Left renal pelvis (tissue), 4 donors: Measurements from ENCODE around the gene MBD3. TPM values are rescaled to one million over a fixed set of nuclear protein-coding genes. Genes with fewer than 3 reads are reported as not detected.

Source experiments
- DNase-seq, 4 donors: peaks; one replicate each; pipeline ENCODE4 v3.0.0-alpha.2; 2013; ENCODE audit warnings: low read depth in 4 of 4, low spot score in 3 of 4
- polyA plus RNA-seq, 4 donors: library from polyadenylated mRNA; unstranded; fragments of 120-200 nt; gene quantifications; one replicate each; pipeline ENCODE4 v1.2.1, GENCODE V29; 2013; ENCODE audit not compliant: insufficient read length in 4 of 4

Gene MBD3
- polyA plus RNA-seq, 4 donors, result 43.1 to 80.9 (median 44.9) TPM

DNA sequence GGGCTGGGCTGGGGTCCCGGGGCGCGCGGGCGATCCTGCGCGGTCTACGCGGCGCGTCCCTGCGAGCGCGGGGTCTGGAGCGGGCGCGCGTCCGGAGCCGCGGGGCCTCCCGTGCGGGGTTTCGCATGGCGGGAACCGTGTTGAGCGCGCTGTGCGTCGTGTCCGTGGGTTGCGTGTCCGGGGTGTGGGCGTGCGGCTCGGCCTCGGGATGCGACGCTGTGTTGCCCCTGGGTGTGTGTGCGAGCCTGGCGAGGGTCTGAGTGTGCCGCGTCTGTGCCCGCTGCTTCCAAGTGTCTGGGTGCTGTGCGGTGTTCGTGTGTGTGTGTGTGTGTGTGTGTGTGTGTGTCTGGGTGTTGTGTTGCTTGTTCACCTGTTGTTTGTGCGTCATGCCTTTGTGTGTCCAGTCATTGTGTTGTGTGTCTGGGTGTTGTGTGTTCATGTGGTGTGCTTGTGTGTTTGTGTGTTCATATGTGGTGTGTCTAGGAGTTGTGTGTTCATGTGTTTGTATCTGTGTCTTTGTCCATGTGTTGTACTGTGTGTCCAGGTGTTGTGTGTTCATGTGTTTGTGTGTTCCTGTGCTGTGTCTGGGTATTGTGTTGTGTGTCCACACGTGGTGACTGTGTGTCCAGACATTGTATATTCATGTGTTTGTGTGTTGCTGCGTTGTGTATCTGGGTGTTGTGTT lies 68.2 kb downstream of the MBD3 start:
- no peak for DNase-seq

Other genes starting within 250 kb of the MBD3 start
- 10 to 100 TPM; 32.0 to 90.9 (median 46.4) TPM for gene NDUFS7, start 209.0 kb downstream of the MBD3 start, polyA plus RNA-seq
- 10 to 100 TPM; 24.2 to 37.3 (median 30.3) TPM for gene GAMT, start 191.3 kb downstream of the MBD3 start, polyA plus RNA-seq
- gene DAZAP1, start 185.3 kb downstream of the MBD3 start, polyA plus RNA-seq, result 100 to 1,000 TPM in 1 of 4 donors, 10 to 100 TPM in 3; 61.7 to 103 (median 80.9) TPM
- gene RPS15, start 154.5 kb downstream of the MBD3 start, polyA plus RNA-seq, result 100 to 1,000 TPM; 544 to 886 (median 605) TPM
- gene APC2, start 142.7 kb downstream of the MBD3 start, polyA plus RNA-seq, result 1 to 10 TPM; 1.0 to 1.5 (median 1.2) TPM
- gene C19orf25, start 113.7 kb downstream of the MBD3 start, polyA plus RNA-seq, result 10 to 100 TPM; 16.5 to 37.0 (median 21.9) TPM
- 1 to 10 TPM; 2.1 to 9.8 (median 5.2) TPM for gene PCSK4, start 102.5 kb downstream of the MBD3 start, polyA plus RNA-seq
- gene REEP6, start 101.7 kb downstream of the MBD3 start, polyA plus RNA-seq, result 10 to 100 TPM in 2 of 4 donors, 1 to 10 TPM in 2; 2.2 to 23.5 (median 14.0) TPM
- 1 to 10 TPM in 2 of 4 donors, under 1 TPM in 2; 0.79 to 2.5 (median 0.96) TPM for gene ADAMTSL5, start 79.8 kb downstream of the MBD3 start, polyA plus RNA-seq
- under 1 TPM; 0.11 to 0.70 (median 0.35) TPM for gene PLK5, start 68.8 kb downstream of the MBD3 start, polyA plus RNA-seq
- gene MEX3D, start 24.5 kb downstream of the MBD3 start, polyA plus RNA-seq, result 10 to 100 TPM; 21.8 to 33.4 (median 31.2) TPM
- 100 to 1,000 TPM in 2 of 4 donors, 10 to 100 TPM in 2; 86.3 to 159 (median 107) TPM for gene UQCR11, start 12.6 kb upstream of the MBD3 start, polyA plus RNA-seq
- 100 to 1,000 TPM; 104 to 127 (median 108) TPM for gene TCF3, start 59.8 kb upstream of the MBD3 start, polyA plus RNA-seq
- under 1 TPM in 3 of 4 donors, not detected in 1; 0.03 to 0.05 (median 0.03) TPM for gene ONECUT3, start 160.6 kb upstream of the MBD3 start, polyA plus RNA-seq
- 1 to 10 TPM in 1 of 4 donors, under 1 TPM in 3; 0.36 to 2.0 (median 0.64) TPM for gene ATP8B3, start 219.4 kb upstream of the MBD3 start, polyA plus RNA-seq